KMS-11 (cell line): ENCODE measurements around the gene KIAA1586.
"Not testable (repeated sequence)": the region's sequence is repeated elsewhere in the genome, so short reads cannot be mapped to it uniquely, and the experiment has no call there.

Source experiments
- H2AFZ ChIP-seq: fragments of 200-600 bp; sonication (generic); 2 replicates; pipeline ENCODE4 v1.6.1; 2016; ENCODE audit warnings: antibody characterized with exemption, mixed run types, low read depth
- H3K27ac ChIP-seq: fragments of 200-600 bp; sonication (generic); 2 replicates; pipeline ENCODE4 v1.6.1; 2016; ENCODE audit warnings: mild to moderate bottlenecking, mixed run types
- H3K27me3 ChIP-seq: fragments of 200-600 bp; sonication (generic); 2 replicates; pipeline ENCODE4 v1.6.1; 2017; ENCODE audit warnings: mild to moderate bottlenecking, low read depth, mixed run types, moderate library complexity; ENCODE audit not compliant: insufficient read depth
- H3K36me3 ChIP-seq: fragments of 200-600 bp; sonication (generic); 2 replicates; pipeline ENCODE4 v1.6.1; 2017; ENCODE audit warnings: mild to moderate bottlenecking, mixed run types; ENCODE audit not compliant: insufficient read depth
- H3K4me1 ChIP-seq: fragments of 200-600 bp; sonication (generic); 2 replicates; pipeline ENCODE4 v1.6.1; 2016; ENCODE audit warnings: mild to moderate bottlenecking, low read depth, mixed run types; ENCODE audit not compliant: poor library complexity, severe bottlenecking
- H3K4me2 ChIP-seq: fragments of 200-600 bp; sonication (generic); 2 replicates; pipeline ENCODE4 v1.7.0; 2016; ENCODE audit warnings: mild to moderate bottlenecking, mixed run types
- H3K4me3 ChIP-seq: fragments of 200-600 bp; sonication (generic); IDR thresholded peaks from 2 replicates; pipeline ENCODE4 v1.6.1; 2017; ENCODE audit warnings: low read depth, low read length, mixed read lengths; ENCODE audit not compliant: insufficient read depth
- H3K79me2 ChIP-seq: fragments of 200-600 bp; sonication (generic); 2 replicates; pipeline ENCODE4 v1.6.1; 2016; ENCODE audit warnings: low read depth, mixed run types; ENCODE audit not compliant: insufficient read depth
- H3K9ac ChIP-seq: fragments of 200-600 bp; sonication (generic); 2 replicates; pipeline ENCODE4 v1.6.1; 2016; ENCODE audit warnings: mild to moderate bottlenecking, mixed run types
- H4K20me1 ChIP-seq: fragments of 200-600 bp; sonication (generic); 2 replicates; pipeline ENCODE4 v1.6.1; 2016; ENCODE audit warnings: mild to moderate bottlenecking, mixed run types; ENCODE audit not compliant: insufficient read depth
- CTCF ChIP-seq: fragments of 200-600 bp; sonication (generic); conservative IDR thresholded peaks from 2 replicates; pipeline ENCODE4 v1.6.1; 2017; ENCODE audit warnings: low read depth, mild to moderate bottlenecking, antibody characterized with exemption, low read length, moderate library complexity, mixed read lengths

KIAA1586 gene

GRCh38 chr6:57035549-57035948, 10.9 kb upstream of the KIAA1586 start:
- Histone ChIP-seq H2AFZ (no peak overlapping the region), H3K79me2 (no peaks in the 10 kb centered on the region), H3K4me1 (peaks cover 70% of the 10 kb centered on the region), H3K4me3 (no peak overlapping the region), H3K4me2 (no peak overlapping the region; the same call in 1 of the 2 replicates), H4K20me1 (no peaks in the 10 kb centered on the region), H3K27me3 (no peaks in the 10 kb centered on the region), H3K27ac (peak overlapping the region; percentile 92; the same call in 1 of the 2 replicates), H3K9ac (no peak overlapping the region), H3K36me3 (no peaks in the 10 kb centered on the region)
- TF ChIP-seq CTCF, result no peak

- H3K4me1 ChIP-seq, result peaks cover 58% of the 10 kb centered on the region
- no peaks in the 10 kb centered on the region for H3K36me3 ChIP-seq
- peak overlapping the region; percentile 84 for H3K4me2 ChIP-seq
- no peaks in the 10 kb centered on the region for H3K79me2 ChIP-seq
- peak overlapping the region; percentile 44; the same call in 1 of the 2 replicates for H3K9ac ChIP-seq
- peak overlapping the region; percentile 20 for H2AFZ ChIP-seq
- H3K4me3 ChIP-seq, result no peak overlapping the region
- H4K20me1 ChIP-seq, result no peaks in the 10 kb centered on the region
- no peaks in the 10 kb centered on the region for H3K27me3 ChIP-seq
- peak overlapping the region; percentile 92 for H3K27ac ChIP-seq
- TF ChIP-seq CTCF, result no peak
Measured at GRCh38 chr6:57038906-57039305, 7.6 kb upstream of the KIAA1586 start.

- Histone ChIP-seq H3K36me3 (no peaks in the 10 kb centered on the region), H3K4me3 (no peak overlapping the region), H3K4me2 (no peak overlapping the region), H4K20me1 (no peaks in the 10 kb centered on the region), H3K27me3 (no peaks in the 10 kb centered on the region), H3K79me2 (no peaks in the 10 kb centered on the region), H2AFZ (no peak overlapping the region; the same call in 1 of the 2 replicates), H3K9ac (no peak overlapping the region), H3K27ac (no peak overlapping the region), H3K4me1 (peaks cover 53% of the 10 kb centered on the region)
- no peak; the same call in 1 of the 2 replicates for TF ChIP-seq CTCF
Measured at GRCh38 chr6:57040011-57040410, 6.5 kb upstream of the KIAA1586 start.

- peaks cover 13% of the 10 kb centered on the region for H3K79me2 ChIP-seq
- H3K36me3 ChIP-seq, H4K20me1 ChIP-seq: not testable (repeated sequence)
Measured at GRCh38 chr6:57044061-57044460, 2.4 kb upstream of the KIAA1586 start.

GRCh38 chr6:57044568-57044967, 1.9 kb upstream of the KIAA1586 start:
- H3K4me2 ChIP-seq, result no peak overlapping the region
- no peak for TF ChIP-seq CTCF
- no peak overlapping the region for H3K9ac ChIP-seq
- no peak overlapping the region for H3K27ac ChIP-seq
- H3K36me3 ChIP-seq, result no peaks in the 10 kb centered on the region
- peaks cover 18% of the 10 kb centered on the region for H3K79me2 ChIP-seq
- no peaks in the 10 kb centered on the region for H4K20me1 ChIP-seq
- H2AFZ ChIP-seq, result no peak overlapping the region
- peaks cover 33% of the 10 kb centered on the region for H3K4me1 ChIP-seq
- no peaks in the 10 kb centered on the region for H3K27me3 ChIP-seq
- H3K4me3 ChIP-seq, result no peak overlapping the region

More at GRCh38 chr6:57044061-57044460, 2.4 kb upstream of the KIAA1586 start:
- H3K4me1 ChIP-seq, result peaks cover 34% of the 10 kb centered on the region
- H3K27ac ChIP-seq, H3K27me3 ChIP-seq, H3K9ac ChIP-seq, H3K4me2 ChIP-seq, H2AFZ ChIP-seq, H3K4me3 ChIP-seq: not testable (repeated sequence)

GRCh38 chr6:57047257-57047585, 728 bp downstream of the KIAA1586 start:
- H3K9ac ChIP-seq, H3K4me2 ChIP-seq, H3K27ac ChIP-seq, H3K27me3 ChIP-seq, H2AFZ ChIP-seq, H3K4me3 ChIP-seq, H4K20me1 ChIP-seq, H3K36me3 ChIP-seq: not testable (repeated sequence)
- Histone ChIP-seq H3K4me1 (peaks cover 21% of the 10 kb centered on the region), H3K79me2 (peaks cover 37% of the 10 kb centered on the region)

- H3K36me3 ChIP-seq, H2AFZ ChIP-seq, H3K27me3 ChIP-seq, H3K27ac ChIP-seq, H4K20me1 ChIP-seq, H3K4me3 ChIP-seq, H3K9ac ChIP-seq: not testable (repeated sequence)
- H3K4me1 ChIP-seq, result peaks cover 21% of the 10 kb centered on the region
- peak overlapping the region; percentile 60 for H3K4me2 ChIP-seq
- H3K79me2 ChIP-seq, result peaks cover 37% of the 10 kb centered on the region
Measured at GRCh38 chr6:57047859-57048258, 1.4 kb downstream of the KIAA1586 start.
